ENCODE results near the gene MRGPRX1. TPM values are rescaled to one million over a fixed set of nuclear protein-coding genes. Genes with fewer than 3 reads are reported as not detected.

The MRGPRX1 gene
- total and polyA plus RNA-seq, 2 experiments from 2014 or later = not detected

- no peak overlapping the region for H2AFZ ChIP-seq
- TF ChIP-seq CREB1 (CRISPR knock-in tag; IDR thresholded peaks at IDR 0.05; ENCODE audit: low read depth) = no peak
- TF ChIP-seq STAT1 (IDR thresholded peaks at IDR 0.05; ENCODE audit: unreplicated experiment) = no peak
- TF ChIP-seq REST (IDR thresholded peaks at IDR 0.05; ENCODE audit: unreplicated experiment) = no peak
- no peak for TF ChIP-seq EZH2phosphoT487 (IDR thresholded peaks at IDR 0.05; ENCODE audit: unreplicated experiment)
- no peak for TF ChIP-seq ZNF114 (CRISPR knock-in tag; IDR thresholded peaks at IDR 0.05)
- TF ChIP-seq POLR2AphosphoS5 (IDR thresholded peaks at IDR 0.05; ENCODE audit: low read depth) = no peak
- no peak for TF ChIP-seq EZH2 (IDR thresholded peaks at IDR 0.05; ENCODE audit: low read depth, unreplicated experiment)
- TF ChIP-seq ZNF462 (CRISPR knock-in tag; IDR thresholded peaks at IDR 0.05) = no peak
- TF ChIP-seq NANOG (IDR thresholded peaks at IDR 0.05; ENCODE audit: borderline replicate concordance) = no peak
- no peak for TF ChIP-seq ETS1 (IDR thresholded peaks at IDR 0.05)
- H3K4me1 Mint-ChIP-seq = peaks cover 13% of the 10 kb centered on the region
- H3K27me3 Mint-ChIP-seq (ENCODE audit: insufficient read depth, low read depth, poor library complexity) = no peaks in the 10 kb centered on the region
- no peak overlapping the region for H3K4me3 ChIP-seq
- no peak overlapping the region for H3K4me3 Mint-ChIP-seq
- no peak for DNase-seq (ENCODE audit: low spot score)
- no peaks in the 10 kb centered on the region for H3K9me3 Mint-ChIP-seq
- H3K4me1 ChIP-seq (ENCODE audit: insufficient read depth) = no peaks in the 10 kb centered on the region; the same call in 1 of the 2 replicates
- H3K9me2 ChIP-seq (ENCODE audit: insufficient read depth) = peaks cover under 1% of the 10 kb centered on the region
- no peaks in the 10 kb centered on the region for H3K27me3 ChIP-seq (ENCODE audit: insufficient read depth)
- H3F3A ChIP-seq (replicated peaks; ENCODE audit: low read depth) = no peaks in the 10 kb centered on the region
- H4K20me1 ChIP-seq (replicated peaks; ENCODE audit: insufficient read depth) = no peaks in the 10 kb centered on the region
- no peak for ATAC-seq
- no peak overlapping the region for H3K4me2 ChIP-seq
- no peaks in the 10 kb centered on the region for H3K79me2 ChIP-seq (replicated peaks; ENCODE audit: insufficient read depth)
- H3K27ac Mint-ChIP-seq = no peak overlapping the region
- H3K36me3 ChIP-seq (ENCODE audit: insufficient read depth) = no peaks in the 10 kb centered on the region
- no peak overlapping the region for H3K27ac ChIP-seq (ENCODE audit: low read depth)
- H3K36me3 Mint-ChIP-seq (ENCODE audit: low read depth) = no peaks in the 10 kb centered on the region
Observed at GRCh38 chr11:18969720-18970119, 30.5 kb upstream of the MRGPRX1 start.
